Activated naive CD4-positive, alpha-beta T cell treated with anti-CD3 and anti-CD28 coated beads, Interleukin-2, amount 10 ng/mL, durations not matched to agents 7 days and 5 days (primary cell): Measurements from ENCODE around the gene PCDHGA3.

Experiments
- CTCF ChIA-PET: fragments of 350-600 bp; sonication (Branson Sonifier 250); formaldehyde crosslinking; loops from one replicate; lab custom pipeline; 2021; ENCODE audit warnings: antibody characterized with exemption; lab: Charles Lee
- DNase-seq: peaks from one replicate; pipeline ENCODE4 v3.0.0-alpha.2; 2020
- H3K27ac Mint-ChIP-seq: one replicate; pipeline ENCODE4 v1.8.0; 2021; ENCODE audit warnings: mild to moderate bottlenecking, moderate library complexity, mixed read lengths
- H3K27me3 Mint-ChIP-seq: one replicate; pipeline ENCODE4 v1.8.0; 2021; ENCODE audit warnings: mild to moderate bottlenecking, mixed read lengths
- H3K36me3 Mint-ChIP-seq: one replicate; pipeline ENCODE4 v1.8.0; 2021; ENCODE audit warnings: mixed read lengths
- H3K4me1 Mint-ChIP-seq: one replicate; pipeline ENCODE4 v1.8.0; 2021; ENCODE audit warnings: mixed read lengths
- H3K4me3 Mint-ChIP-seq: one replicate; pipeline ENCODE4 v1.8.0; 2021; ENCODE audit warnings: mild to moderate bottlenecking, moderate library complexity, mixed read lengths
- H3K9me3 Mint-ChIP-seq: one replicate; pipeline ENCODE4 v1.8.0; 2021; ENCODE audit warnings: mixed read lengths

The PCDHGA3 gene

GRCh38 chr5:141356133-141356532 lies 12.5 kb downstream of the PCDHGA3 start:
- Mint-ChIP-seq H3K9me3 (peaks cover 30% of the 10 kb centered on the region), H3K4me3 (no peak overlapping the region), H3K36me3 (peaks cover 8% of the 10 kb centered on the region), H3K4me1 (no peaks in the 10 kb centered on the region), H3K27me3 (peaks cover 50% of the 10 kb centered on the region), H3K27ac (no peak overlapping the region)
- CTCF ChIA-PET: interaction anchor here (0.9 to 1.3 kb wide), 7 partner anchors 9 to 208 kb away, joined by 3 to 5 read pairs (median 3); partner anchors contain the start of genes PCDHGA3 and PCDHGA6
- DNase-seq: no peak

GRCh38 chr5:141356950-141357349 lies 13.3 kb downstream of the PCDHGA3 start:
- no peak overlapping the region for H3K4me3 Mint-ChIP-seq
- H3K27ac Mint-ChIP-seq: no peak overlapping the region
- no peaks in the 10 kb centered on the region for H3K4me1 Mint-ChIP-seq
- CTCF ChIA-PET: no interaction called here
- H3K36me3 Mint-ChIP-seq: peaks cover 8% of the 10 kb centered on the region
- no peak for DNase-seq
- H3K9me3 Mint-ChIP-seq: peaks cover 33% of the 10 kb centered on the region
- peaks cover 52% of the 10 kb centered on the region for H3K27me3 Mint-ChIP-seq

GRCh38 chr5:141359790-141360426 lies 16.3 kb downstream of the PCDHGA3 start, which contains the start of gene PCDHGB2:
Gene PCDHGB2, plus strand, starts transcription at chr5:141359994. Its CDS starts 142 bp downstream, at chr5:141360136.
- peaks cover 38% of the 10 kb centered on the region for H3K9me3 Mint-ChIP-seq
- DNase-seq: no peak
- CTCF ChIA-PET: interaction anchor here (0.7 to 1.1 kb wide), 5 partner anchors 10 to 204 kb away, joined by 3 to 6 read pairs (median 4); partner anchors contain the start of genes PCDHGA11, PCDHGA3 and PCDHGB3
- peaks cover 63% of the 10 kb centered on the region for H3K27me3 Mint-ChIP-seq
- H3K4me1 Mint-ChIP-seq: no peaks in the 10 kb centered on the region
- H3K27ac Mint-ChIP-seq: peak within 1 kb of the TSS; percentile 33
- H3K36me3 Mint-ChIP-seq: peaks cover 12% of the 10 kb centered on the region
- H3K4me3 Mint-ChIP-seq: peak within 1 kb of the TSS; percentile 65

- CTCF ChIA-PET: interaction anchor here (0.7 to 1.1 kb wide), 2 partner anchors 9 to 152 kb away, joined by 3 to 6 read pairs; partner anchors contain the start of gene PCDHGB3
- no peak for DNase-seq
- peak overlapping the region; percentile 42 for H3K27ac Mint-ChIP-seq
- peaks cover 12% of the 10 kb centered on the region for H3K36me3 Mint-ChIP-seq
- peak overlapping the region; percentile 18 for H3K4me3 Mint-ChIP-seq
- H3K9me3 Mint-ChIP-seq: peaks cover 41% of the 10 kb centered on the region
- no peaks in the 10 kb centered on the region for H3K4me1 Mint-ChIP-seq
- peaks cover 63% of the 10 kb centered on the region for H3K27me3 Mint-ChIP-seq
Observed at GRCh38 chr5:141360685-141361084, 17.1 kb downstream of the PCDHGA3 start.

- no peak overlapping the region for H3K27ac Mint-ChIP-seq
- H3K4me3 Mint-ChIP-seq: no peak overlapping the region
- H3K4me1 Mint-ChIP-seq: no peaks in the 10 kb centered on the region
- peaks cover 63% of the 10 kb centered on the region for H3K27me3 Mint-ChIP-seq
- peaks cover 12% of the 10 kb centered on the region for H3K36me3 Mint-ChIP-seq
- H3K9me3 Mint-ChIP-seq: peaks cover 38% of the 10 kb centered on the region
- CTCF ChIA-PET: interaction anchor here (1.5 kb wide), 1 partner anchor 44 kb away, joined by 4 read pairs; no protein-coding TSS in a partner anchor
- no peak for DNase-seq
Observed at GRCh38 chr5:141362719-141363118, 19.1 kb downstream of the PCDHGA3 start.

GRCh38 chr5:141363952-141364660 lies 20.5 kb downstream of the PCDHGA3 start, which contains the start of gene PCDHGA5:
Gene PCDHGA5, plus strand, starts transcription at chr5:141364162. Its CDS starts 169 bp downstream, at chr5:141364331.
- Mint-ChIP-seq H3K36me3 (peaks cover 12% of the 10 kb centered on the region), H3K4me3 (no peak within 1 kb of the TSS), H3K9me3 (peaks cover 38% of the 10 kb centered on the region), H3K4me1 (no peaks in the 10 kb centered on the region), H3K27ac (peak within 1 kb of the TSS; percentile 24), H3K27me3 (peaks cover 67% of the 10 kb centered on the region)
- CTCF ChIA-PET: interaction anchor here (0.7 to 1.5 kb wide), 4 partner anchors 16 to 57 kb away, joined by 3 to 4 read pairs (median 3); partner anchors contain the start of genes PCDHGA1 and PCDHGA11
- DNase-seq: no peak

GRCh38 chr5:141366016-141366896 lies 22.6 kb downstream of the PCDHGA3 start:
- Mint-ChIP-seq H3K9me3 (peaks cover 34% of the 10 kb centered on the region), H3K36me3 (peaks cover 8% of the 10 kb centered on the region), H3K4me1 (peaks cover 2% of the 10 kb centered on the region), H3K27ac (no peak overlapping the region), H3K4me3 (no peak overlapping the region), H3K27me3 (peaks cover 72% of the 10 kb centered on the region)
- DNase-seq: no peak
- CTCF ChIA-PET: no interaction called here

GRCh38 chr5:141369994-141370848 lies 26.6 kb downstream of the PCDHGA3 start, which contains the start of gene PCDHGB3:
Gene PCDHGB3, plus strand, starts transcription at chr5:141370242. Its CDS starts 153 bp downstream, at chr5:141370395.
- CTCF ChIA-PET: interaction anchor here (0.7 to 2.0 kb wide), 27 partner anchors 10 to 549 kb away, joined by 3 to 12 read pairs (median 3); partner anchors contain the start of genes PCDHA5, PCDHGA12, PCDHGB4 and PCDHGB5
- Mint-ChIP-seq H3K4me1 (peaks cover 4% of the 10 kb centered on the region), H3K36me3 (peaks cover 4% of the 10 kb centered on the region), H3K9me3 (peaks cover 31% of the 10 kb centered on the region), H3K27ac (no peak within 1 kb of the TSS), H3K27me3 (peaks cover 74% of the 10 kb centered on the region), H3K4me3 (peak within 1 kb of the TSS; percentile 62)
- DNase-seq: peak; percentile 53

- Mint-ChIP-seq H3K4me1 (peaks cover 4% of the 10 kb centered on the region), H3K27ac (no peak overlapping the region), H3K4me3 (no peak overlapping the region), H3K9me3 (peaks cover 27% of the 10 kb centered on the region), H3K36me3 (peaks cover 4% of the 10 kb centered on the region), H3K27me3 (peaks cover 70% of the 10 kb centered on the region)
- CTCF ChIA-PET: interaction anchor here (1.3 to 1.6 kb wide), 2 partner anchors 52 to 58 kb away, joined by 3 read pairs; partner anchors contain the start of genes PCDHGA12 and TAF7
- no peak for DNase-seq
Observed at GRCh38 chr5:141371572-141372475, 28.2 kb downstream of the PCDHGA3 start.

GRCh38 chr5:141373673-141374317 lies 30.2 kb downstream of the PCDHGA3 start, which contains the start of gene PCDHGA6:
Gene PCDHGA6, plus strand, starts transcription at chr5:141373891. Its CDS starts 193 bp downstream, at chr5:141374084.
- Mint-ChIP-seq H3K27me3 (peaks cover 67% of the 10 kb centered on the region), H3K4me3 (peak within 1 kb of the TSS; percentile 12), H3K36me3 (peaks cover 4% of the 10 kb centered on the region), H3K9me3 (peaks cover 29% of the 10 kb centered on the region), H3K4me1 (peaks cover 4% of the 10 kb centered on the region), H3K27ac (no peak within 1 kb of the TSS)
- DNase-seq: no peak
- CTCF ChIA-PET: interaction anchor here (1.0 to 1.7 kb wide), 6 partner anchors 17 to 140 kb away, joined by 3 to 6 read pairs (median 4); partner anchors contain the start of gene PCDHGA10

- Mint-ChIP-seq H3K27me3 (peaks cover 61% of the 10 kb centered on the region), H3K36me3 (peaks cover 4% of the 10 kb centered on the region)
Observed at GRCh38 chr5:141374627-141375026, 31.0 kb downstream of the PCDHGA3 start.

More at GRCh38 chr5:141374627-141375026, 31.0 kb downstream of the PCDHGA3 start:
- Mint-ChIP-seq H3K27ac (no peak overlapping the region), H3K4me1 (peaks cover 4% of the 10 kb centered on the region), H3K4me3 (no peak overlapping the region), H3K9me3 (peaks cover 29% of the 10 kb centered on the region)
- DNase-seq: no peak
- CTCF ChIA-PET: interaction anchor here (1.0 to 1.6 kb wide), 4 partner anchors 22 to 139 kb away, joined by 3 to 6 read pairs (median 4); partner anchors contain the start of gene PCDHGA10
